Stimulated activated CD4-positive, alpha-beta T cell treated with anti-CD3 and anti-CD28 coated beads, Interleukin-12 subunit alpha, Interleukin-12 subunit beta, amount 100 ng/mL, for 24 hours (primary cell): ENCODE results near the gene GLDN.
"Not testable (repeated sequence)": the region's sequence is repeated elsewhere in the genome, so short reads cannot be mapped to it uniquely, and the experiment has no call there.

Source experiments
- DNase-seq, 2 experiments: peaks; one replicate each; pipeline ENCODE4 v3.0.0-alpha.2; 2020; ENCODE audit warnings: low read depth in 2 of 2

The GLDN gene

GRCh38 chr15:51386960-51387698 lies 45.7 kb downstream of the GLDN start:
- DNase-seq, result no peak

GRCh38 chr15:51387699-51388041 lies 46.2 kb downstream of the GLDN start:
- DNase-seq, result no peak

DNA sequence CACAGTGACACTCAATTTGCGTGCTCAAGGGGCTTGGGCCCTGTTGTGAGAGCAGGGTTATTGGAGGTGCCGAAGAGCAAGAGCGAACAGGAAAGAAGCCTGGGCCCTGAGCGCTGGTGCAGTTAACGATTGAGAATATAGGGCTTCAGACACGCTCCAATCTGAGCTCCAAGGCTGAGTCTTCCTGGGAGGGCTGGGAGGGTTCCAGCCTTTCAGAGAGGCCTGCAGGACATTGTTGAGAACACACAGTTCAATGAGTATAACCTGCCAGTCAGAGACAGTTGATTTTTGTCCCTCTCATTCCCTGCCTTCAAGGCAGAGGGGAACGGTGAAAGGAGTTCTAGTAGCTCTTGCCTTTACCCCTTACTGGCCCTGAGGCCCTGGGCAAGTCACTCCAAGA lies 47.3 kb downstream of the GLDN start:
- DNase-seq, result no peak

DNA sequence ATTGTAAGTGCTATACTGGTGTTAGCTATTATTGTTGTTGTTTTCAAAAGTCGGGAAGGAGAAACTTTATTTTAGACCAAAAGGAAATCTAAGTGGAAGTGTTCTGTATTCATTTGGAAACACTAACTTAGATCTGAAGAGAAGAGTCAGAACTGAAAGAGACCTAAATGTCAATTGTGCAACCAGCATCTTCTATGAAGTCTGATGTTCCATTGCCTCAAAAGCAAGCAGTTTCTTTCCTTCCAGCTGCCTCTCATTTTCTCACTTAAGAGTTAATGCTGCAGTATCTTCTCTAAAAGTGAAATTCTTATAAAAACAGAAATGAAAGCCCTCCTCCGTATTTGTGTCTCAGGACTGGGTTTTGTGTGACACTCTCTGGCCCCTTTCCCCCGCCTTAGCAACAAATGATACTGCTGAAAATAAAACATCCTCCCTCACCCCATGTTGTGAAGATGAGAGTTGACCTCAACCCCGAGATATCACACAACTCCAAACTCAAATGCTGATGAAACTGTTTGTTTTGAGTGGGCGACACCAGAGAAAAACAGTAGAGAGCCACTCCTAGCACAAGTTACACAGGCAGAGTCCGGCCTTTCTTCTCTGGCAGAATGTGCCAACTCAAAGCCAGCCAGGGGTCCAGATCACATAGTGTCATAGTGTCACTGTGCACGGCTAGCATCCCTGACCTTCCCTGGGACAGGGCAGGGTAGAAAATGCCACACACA lies 48.9 kb downstream of the GLDN start:
- DNase-seq, result no peak

- DNase-seq, result no peak
Observed at GRCh38 chr15:51390966-51391422, 49.5 kb downstream of the GLDN start.

DNA sequence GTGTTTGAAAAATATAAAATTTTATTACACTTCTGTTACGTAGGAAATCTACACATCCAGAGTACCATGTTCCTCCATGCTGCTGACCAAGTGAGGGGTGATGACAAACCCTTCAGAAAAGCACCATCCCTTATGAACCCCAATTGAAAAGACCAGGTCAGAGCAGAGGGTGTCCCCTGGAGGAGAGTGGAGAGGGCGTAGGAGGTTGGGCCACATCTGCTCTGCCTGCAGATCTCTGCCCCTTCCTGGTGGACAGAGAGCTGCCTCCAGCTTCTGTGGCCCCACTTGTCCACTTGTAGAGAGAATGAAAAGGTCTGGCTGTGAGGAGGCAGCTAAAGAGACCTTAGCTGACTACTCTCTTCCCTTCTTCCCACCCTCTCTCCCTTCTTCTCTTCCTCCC lies 55.5 kb downstream of the GLDN start:
- DNase-seq, result no peak

DNA sequence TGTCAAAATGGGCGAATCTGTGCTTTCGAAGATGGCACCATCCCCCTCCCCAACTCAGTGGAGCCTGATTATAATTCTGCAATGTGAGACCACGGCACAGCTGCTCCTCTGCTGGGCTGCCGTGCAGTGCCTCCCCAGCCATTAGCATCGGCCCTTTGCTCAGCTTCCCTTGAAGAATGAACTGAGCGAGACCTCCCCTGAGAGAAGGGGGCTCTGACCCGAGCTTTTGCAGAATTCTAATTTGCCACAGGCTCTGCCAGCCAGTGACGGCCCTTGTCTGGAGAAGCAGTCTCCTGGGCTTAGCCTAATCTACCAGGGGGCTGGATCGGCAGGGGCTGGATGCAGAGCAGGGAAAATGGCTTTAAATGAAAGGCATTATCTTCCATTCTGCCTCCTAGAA lies 57.2 kb downstream of the GLDN start:
- no peak for DNase-seq

- no peak for DNase-seq
Observed at GRCh38 chr15:51401051-51401780, 59.8 kb downstream of the GLDN start.

GRCh38 chr15:51401872-51402517 lies 60.5 kb downstream of the GLDN start:
- DNase-seq, result peak in 1 of 2 experiments; percentile 8

GRCh38 chr15:51403072-51403878 lies 61.8 kb downstream of the GLDN start:
- no peak for DNase-seq

GRCh38 chr15:51403946-51404695 lies 62.7 kb downstream of the GLDN start:
- no peak for DNase-seq

DNA sequence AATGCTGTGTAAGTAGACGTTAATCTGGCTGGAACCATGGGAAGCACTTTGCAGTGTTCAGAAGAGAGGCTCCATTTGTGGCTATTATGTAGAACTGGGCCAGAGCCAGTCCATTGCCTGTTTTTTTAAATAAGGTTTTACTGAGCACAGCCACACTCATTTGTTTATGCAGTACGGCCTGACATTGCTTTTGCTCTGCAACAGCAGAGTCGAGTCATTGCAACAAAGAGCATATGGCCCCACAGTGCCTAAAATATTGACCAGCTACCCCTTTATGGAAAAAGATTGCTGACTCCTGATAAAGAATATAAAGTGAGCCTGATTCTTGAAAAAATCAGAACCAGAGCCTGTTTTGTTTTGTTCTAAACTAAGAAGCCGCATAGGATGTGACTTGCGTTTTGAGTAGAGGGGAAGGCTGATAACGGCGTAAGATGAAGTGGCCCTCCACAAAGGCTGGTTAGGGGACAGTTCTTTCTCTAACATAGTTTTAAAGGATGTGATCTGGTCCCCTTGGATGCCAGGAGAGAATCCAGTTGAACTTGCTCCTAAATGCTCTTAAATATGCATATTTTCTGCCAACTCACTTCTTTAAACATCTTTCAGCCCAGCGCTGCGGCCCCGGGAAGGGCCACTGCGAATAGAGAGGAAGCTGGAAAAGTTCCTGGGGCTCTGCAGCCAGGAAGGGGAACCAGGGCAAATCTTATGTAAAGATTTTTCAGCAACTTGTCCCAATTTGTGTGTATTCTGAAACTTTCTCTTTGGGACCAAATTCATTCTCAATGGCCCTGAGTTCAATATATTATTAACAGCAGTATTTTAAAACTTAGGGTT lies 64.5 kb downstream of the GLDN start:
- no peak for DNase-seq

GRCh38 chr15:51414256-51414860 lies 72.9 kb downstream of the GLDN start:
- no peak for DNase-seq

GRCh38 chr15:51416129-51416528 lies 74.7 kb downstream of the GLDN start:
- DNase-seq, result no peak

DNA sequence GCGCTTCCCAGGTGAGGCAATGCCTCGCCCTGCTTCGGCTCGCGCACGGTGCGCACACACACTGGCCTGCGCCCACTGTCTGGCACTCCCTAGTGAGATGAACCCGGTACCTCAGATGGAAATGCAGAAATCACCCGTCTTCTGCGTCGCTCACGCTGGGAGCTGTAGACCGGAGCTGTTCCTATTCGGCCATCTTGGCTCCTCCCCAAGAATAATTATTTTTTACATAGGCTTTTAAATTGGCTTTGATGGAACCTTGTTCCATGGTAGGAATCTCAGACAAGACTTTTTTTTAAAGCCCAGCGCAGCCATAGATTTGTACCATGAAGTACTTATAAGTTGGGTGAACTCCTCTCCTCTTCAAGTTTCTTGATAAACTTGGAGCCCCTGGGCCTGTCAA lies 81.6 kb downstream of the GLDN start:
- not testable (repeated sequence) for DNase-seq

- no peak for DNase-seq
Observed at GRCh38 chr15:51424780-51425179, 83.3 kb downstream of the GLDN start.

GRCh38 chr15:51425517-51426040 lies 84.1 kb downstream of the GLDN start:
- no peak for DNase-seq

DNA sequence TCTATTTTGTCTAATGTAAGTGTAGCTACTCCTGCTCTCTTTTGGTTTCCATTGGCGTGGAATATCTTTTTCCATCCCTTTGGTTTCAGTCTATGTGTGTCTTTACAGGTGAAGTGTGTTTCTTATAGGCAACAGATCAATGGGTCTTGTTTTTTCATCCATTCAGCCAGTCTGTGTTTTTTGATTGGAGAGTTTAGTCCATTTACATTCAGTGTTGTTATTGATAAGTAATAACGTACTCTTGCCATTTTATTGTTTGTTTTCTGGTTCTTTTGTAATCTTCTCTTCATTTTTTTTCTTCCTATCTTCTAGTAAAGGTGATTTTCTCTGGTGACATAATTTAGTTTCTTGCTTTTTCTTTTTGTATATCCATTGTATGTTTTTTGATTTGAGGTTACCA lies 97.1 kb downstream of the GLDN start:
- no peak for DNase-seq

DNA sequence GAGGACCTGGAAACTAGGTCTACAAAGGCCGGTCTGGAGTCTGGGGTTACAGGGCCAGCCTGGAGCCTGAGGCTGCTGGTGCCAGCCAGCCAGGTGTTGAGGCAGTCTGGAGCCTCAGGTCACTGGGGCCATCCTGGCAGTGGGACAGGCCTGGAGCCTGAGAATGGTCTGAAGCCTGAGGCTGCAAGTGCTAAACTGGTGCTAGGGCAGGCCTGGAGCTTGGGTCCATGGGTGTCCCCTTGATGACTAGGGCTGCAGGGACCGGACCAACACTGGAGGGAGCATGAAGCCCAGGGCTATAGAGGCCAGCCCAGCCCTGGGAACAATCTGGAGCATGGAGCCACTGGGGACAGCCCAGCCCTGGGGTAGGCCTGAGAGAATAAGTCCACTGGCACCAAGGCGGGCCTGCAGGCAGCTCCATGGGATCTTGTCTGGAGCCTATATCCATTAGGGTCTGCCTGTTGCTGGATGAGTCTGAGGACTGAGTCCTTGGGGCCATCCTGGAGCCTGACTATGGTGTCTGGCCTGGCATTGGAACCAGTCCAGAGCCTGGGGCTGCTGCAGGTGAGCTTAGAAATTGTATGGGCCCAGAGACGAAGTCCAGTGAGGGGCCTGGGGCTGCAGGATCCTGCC lies 101.9 kb downstream of the GLDN start:
- DNase-seq, result no peak
